Subcutaneous adipose tissue (tissue), 4 donors: ENCODE results near the gene IL1RAPL2. TPM values are rescaled to one million over a fixed set of nuclear protein-coding genes. Genes with fewer than 3 reads are reported as not detected.

Experiments
- total RNA-seq, 4 donors: library from RNA; depleted of rRNA; stranded (reverse); fragments of >200 nt; gene quantifications; one replicate each; pipeline ENCODE4 v1.1.0, GENCODE V29; 2016
- TF ChIP-seq, protein P1 (sequence below): fragments of 450-650 bp; IDR thresholded peaks from one replicate; pipeline ENCODE4 v1.5.1; 2016; ENCODE audit warnings: low read depth, mild to moderate bottlenecking, control low read depth, antibody characterized with exemption, moderate library complexity

IL1RAPL2 gene
- total RNA-seq, 4 donors from 2014 or later, result 0.17 TPM; not detected in 3

DNA sequence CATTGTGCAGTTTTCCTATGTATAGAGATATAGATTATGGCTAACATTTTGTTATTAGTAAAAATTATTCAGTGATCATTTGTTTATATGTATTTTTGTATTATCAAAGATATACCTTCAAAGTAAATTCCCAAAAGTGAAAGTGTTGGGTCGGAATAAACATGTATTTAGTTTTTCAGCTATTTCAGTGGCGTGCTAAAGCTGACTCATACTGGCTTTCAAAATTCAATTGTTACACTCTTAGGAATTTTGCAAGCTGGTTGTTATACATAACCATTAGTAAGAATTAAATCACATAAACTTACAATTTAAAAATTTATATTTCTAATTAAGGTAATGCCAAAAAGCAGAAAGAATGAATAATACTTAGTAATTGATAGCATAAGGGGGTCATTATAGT is 968.0 kb downstream of the IL1RAPL2 start:
- TF ChIP-seq, protein P1, sequence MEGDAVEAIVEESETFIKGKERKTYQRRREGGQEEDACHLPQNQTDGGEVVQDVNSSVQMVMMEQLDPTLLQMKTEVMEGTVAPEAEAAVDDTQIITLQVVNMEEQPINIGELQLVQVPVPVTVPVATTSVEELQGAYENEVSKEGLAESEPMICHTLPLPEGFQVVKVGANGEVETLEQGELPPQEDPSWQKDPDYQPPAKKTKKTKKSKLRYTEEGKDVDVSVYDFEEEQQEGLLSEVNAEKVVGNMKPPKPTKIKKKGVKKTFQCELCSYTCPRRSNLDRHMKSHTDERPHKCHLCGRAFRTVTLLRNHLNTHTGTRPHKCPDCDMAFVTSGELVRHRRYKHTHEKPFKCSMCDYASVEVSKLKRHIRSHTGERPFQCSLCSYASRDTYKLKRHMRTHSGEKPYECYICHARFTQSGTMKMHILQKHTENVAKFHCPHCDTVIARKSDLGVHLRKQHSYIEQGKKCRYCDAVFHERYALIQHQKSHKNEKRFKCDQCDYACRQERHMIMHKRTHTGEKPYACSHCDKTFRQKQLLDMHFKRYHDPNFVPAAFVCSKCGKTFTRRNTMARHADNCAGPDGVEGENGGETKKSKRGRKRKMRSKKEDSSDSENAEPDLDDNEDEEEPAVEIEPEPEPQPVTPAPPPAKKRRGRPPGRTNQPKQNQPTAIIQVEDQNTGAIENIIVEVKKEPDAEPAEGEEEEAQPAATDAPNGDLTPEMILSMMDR, result no peak

GRCh38 chrX:105543283-105543682 is 977.3 kb downstream of the IL1RAPL2 start:
- TF ChIP-seq, protein P1, result no peak

- TF ChIP-seq, protein P1, result no peak
Observed at GRCh38 chrX:105550043-105550663, 984.2 kb downstream of the IL1RAPL2 start.

DNA sequence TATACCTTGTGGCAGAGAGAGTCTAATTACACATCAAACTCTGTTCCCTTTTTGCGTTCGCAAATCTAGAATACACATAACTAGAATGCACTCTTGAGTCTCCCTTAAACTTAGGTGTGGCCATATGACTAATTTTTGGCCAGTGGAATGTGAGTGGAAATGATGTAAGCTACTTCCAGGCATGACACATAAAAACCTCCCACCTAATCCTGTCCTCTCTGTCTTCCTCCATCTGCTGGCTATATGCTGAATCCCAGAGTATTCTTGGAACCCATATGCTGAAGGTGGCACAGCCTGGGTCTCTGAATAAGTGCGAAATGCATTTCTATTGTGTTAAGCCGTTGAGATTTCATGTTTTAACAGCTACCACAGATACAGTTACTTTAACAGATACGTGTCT is 986.4 kb downstream of the IL1RAPL2 start:
- TF ChIP-seq, protein P1, result no peak

DNA sequence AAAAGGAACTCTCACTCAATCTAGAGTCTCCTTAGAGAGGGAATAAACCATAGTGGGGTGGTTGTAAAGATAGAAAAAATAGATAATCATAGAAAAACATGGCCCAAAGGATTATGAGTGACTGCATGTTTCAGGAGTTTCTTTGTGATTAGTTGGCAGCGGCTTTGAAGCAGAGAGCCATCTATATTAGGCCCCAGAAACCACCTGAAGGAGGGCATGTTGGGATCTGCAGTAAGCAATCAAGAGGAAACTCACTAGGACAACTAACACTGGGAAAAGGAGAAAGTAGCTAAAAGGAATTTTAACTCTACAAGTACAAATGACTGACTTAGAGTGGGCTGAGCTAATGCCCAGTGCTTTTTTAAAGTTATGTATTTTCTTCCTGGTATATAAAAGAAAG is 987.1 kb downstream of the IL1RAPL2 start:
- TF ChIP-seq, protein P1, result no peak

DNA sequence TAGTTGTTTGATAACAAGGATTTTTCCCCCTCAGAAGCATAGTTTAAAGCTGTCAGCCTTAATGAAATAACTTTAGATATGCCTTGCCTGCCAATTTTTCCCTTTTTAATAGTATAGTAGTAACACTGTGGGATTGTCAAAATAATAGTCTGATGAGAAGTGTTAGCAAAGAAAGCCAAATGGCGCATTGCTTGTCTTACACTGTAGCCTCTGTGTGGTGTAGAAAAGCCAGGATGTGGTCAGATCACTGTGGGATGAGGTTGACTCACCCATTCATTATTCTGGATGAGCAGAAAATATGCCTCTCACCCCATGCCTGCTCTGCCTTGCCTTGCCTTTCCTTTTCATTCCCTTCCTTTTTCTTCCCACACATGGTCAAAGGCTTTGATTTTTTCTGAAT is 998.5 kb downstream of the IL1RAPL2 start:
- TF ChIP-seq, protein P1, result no peak

DNA sequence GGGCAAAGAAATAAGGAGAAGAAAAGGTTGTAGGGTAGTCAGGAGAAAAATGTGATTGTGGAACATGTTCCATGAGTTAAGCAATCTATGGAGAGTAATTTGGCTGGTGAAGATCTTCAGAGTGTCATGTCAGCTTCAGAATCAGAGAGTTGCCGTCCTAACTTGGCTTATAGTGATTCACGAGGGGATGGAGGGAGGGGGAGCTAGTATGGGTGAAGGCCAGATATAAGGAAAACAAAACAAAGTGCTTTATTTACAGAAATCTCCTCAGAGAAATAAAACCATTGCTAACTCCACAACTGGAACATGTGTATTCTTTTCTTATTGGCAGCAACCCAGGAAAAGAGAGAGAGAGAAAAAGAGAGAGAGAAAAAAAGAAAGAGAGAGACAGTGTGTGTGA is 999.9 kb downstream of the IL1RAPL2 start:
- TF ChIP-seq, protein P1, result no peak
